ENCODE measurements around the gene ITCH. TPM values are rescaled to one million over a fixed set of nuclear protein-coding genes. Genes with fewer than 3 reads are reported as not detected.

The ITCH gene
- total and polyA plus RNA-seq, 9 of the 15 experiments (the other 6 are each of a cell fraction or from before 2014, with no cell fraction given) = 7.5 to 53.0 (median 22.9) TPM

DNA sequence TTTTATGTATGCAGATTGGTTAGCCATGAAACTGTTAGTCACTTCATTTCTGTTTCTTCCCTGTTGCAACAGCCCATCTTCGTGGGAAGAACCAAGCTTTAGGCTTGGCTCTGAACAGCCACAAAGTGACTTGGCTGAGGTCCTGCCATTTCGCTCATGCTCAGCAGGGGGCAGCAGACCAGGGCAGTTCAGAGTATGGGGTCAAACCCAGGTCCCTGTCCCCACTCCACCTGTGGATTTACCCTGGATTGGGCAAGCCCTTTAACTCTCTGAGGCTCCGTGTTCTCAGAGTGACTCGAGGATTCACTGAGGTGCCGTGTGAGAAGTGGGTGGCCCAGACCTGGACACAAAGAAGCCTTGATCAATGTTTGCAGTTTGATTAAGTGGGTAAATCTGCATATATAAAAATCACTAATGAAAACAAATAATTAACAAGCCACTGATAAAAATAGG, 175.6 kb downstream of the ITCH start (continued):
- TF ChIP-seq MAZ (CRISPR knock-in tag; conservative IDR thresholded peaks at IDR 0.05 in 1 of 2, IDR thresholded peaks at IDR 0.05 in 1 of 2) (peak in 1 of 2 experiments; percentile 49; a peak in 1 of 4 replicates), ZNF311 (CRISPR knock-in tag; IDR thresholded peaks at IDR 0.05) (no peak), GTF2F1 (IDR thresholded peaks at IDR 0.05; ENCODE audit: low read depth, low read length) (no peak), EP300 (IDR thresholded peaks at IDR 0.05; ENCODE audit: low read length) (0 out of 2 replicates have a peak, but pooled peaks have one; percentile 19), DMBX1 (CRISPR knock-in tag; IDR thresholded peaks at IDR 0.05; ENCODE audit: borderline replicate concordance) (no peak), IRF2 (CRISPR knock-in tag; IDR thresholded peaks at IDR 0.05) (no peak), CEBPG (CRISPR knock-in tag; IDR thresholded peaks at IDR 0.05) (peak; percentile 83), CEBPG (tag; conservative IDR thresholded peaks at IDR 0.05 in 1 of 2, IDR thresholded peaks at IDR 0.05 in 1 of 2) (peak in 1 of 2 experiments; percentile 69; a peak in 2 of 4 replicates)
- TF ChIP-seq, protein P1, sequence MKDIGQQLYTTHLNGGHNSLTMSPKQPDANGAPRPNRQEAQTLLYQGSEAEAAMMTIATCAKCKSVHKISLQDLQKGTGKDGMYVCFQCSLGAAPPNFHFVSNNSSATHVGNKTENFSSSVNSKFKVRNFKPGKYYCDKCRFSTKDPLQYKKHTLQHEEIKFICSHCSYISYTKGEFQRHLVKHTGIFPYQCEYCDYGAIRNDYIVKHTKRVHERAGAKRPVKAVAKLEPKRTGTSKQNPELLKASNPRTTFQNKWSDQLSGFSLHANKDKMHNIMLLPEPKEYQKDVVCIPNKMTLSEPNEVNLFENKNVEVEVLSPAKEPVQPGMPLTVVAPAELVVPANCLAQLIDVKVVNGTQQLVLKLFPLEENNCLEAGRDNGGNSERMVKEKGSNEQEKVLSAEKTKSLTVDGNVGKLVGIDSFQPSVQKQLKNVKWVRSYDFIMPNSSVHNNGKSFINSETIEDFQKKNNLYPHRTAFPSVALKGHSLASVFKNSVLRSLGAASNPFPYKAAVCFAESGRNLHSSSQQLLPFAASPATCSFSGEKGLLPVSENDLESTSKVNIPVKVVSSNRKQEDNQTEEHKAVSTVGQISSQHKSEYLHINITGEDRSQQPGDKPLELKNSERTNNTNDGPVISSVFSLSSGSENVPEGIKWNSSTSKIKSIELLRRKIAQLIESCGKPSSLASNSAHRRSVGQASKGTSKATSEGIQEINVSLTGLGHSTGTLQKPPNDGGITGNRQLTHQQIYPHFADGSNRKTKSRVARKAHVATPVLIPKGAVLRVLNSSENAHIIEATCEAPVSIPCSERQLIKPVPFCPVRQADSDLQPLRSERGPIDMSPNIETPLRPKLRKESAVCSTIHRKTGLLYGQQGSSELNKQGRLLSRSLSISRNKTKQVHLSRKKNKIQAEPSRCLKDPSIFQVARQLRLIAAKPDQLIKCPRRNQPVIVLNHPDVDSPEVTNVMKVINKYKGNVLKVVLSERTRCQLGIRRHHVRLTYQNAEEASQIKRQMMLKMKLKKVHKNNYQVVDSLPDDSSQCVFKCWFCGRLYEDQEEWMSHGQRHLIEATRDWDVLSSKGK (CRISPR knock-in tag; IDR thresholded peaks at IDR 0.05) = no peak
- TF ChIP-seq, protein P2, sequence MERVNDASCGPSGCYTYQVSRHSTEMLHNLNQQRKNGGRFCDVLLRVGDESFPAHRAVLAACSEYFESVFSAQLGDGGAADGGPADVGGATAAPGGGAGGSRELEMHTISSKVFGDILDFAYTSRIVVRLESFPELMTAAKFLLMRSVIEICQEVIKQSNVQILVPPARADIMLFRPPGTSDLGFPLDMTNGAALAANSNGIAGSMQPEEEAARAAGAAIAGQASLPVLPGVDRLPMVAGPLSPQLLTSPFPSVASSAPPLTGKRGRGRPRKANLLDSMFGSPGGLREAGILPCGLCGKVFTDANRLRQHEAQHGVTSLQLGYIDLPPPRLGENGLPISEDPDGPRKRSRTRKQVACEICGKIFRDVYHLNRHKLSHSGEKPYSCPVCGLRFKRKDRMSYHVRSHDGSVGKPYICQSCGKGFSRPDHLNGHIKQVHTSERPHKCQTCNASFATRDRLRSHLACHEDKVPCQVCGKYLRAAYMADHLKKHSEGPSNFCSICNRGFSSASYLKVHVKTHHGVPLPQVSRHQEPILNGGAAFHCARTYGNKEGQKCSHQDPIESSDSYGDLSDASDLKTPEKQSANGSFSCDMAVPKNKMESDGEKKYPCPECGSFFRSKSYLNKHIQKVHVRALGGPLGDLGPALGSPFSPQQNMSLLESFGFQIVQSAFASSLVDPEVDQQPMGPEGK (CRISPR knock-in tag; IDR thresholded peaks at IDR 0.05; ENCODE audit: borderline replicate concordance) = no peak
- TF ChIP-seq, protein P3, sequence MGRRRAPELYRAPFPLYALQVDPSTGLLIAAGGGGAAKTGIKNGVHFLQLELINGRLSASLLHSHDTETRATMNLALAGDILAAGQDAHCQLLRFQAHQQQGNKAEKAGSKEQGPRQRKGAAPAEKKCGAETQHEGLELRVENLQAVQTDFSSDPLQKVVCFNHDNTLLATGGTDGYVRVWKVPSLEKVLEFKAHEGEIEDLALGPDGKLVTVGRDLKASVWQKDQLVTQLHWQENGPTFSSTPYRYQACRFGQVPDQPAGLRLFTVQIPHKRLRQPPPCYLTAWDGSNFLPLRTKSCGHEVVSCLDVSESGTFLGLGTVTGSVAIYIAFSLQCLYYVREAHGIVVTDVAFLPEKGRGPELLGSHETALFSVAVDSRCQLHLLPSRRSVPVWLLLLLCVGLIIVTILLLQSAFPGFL (CRISPR knock-in tag; IDR thresholded peaks at IDR 0.05) = no peak
- TF ChIP-seq, protein P4, sequence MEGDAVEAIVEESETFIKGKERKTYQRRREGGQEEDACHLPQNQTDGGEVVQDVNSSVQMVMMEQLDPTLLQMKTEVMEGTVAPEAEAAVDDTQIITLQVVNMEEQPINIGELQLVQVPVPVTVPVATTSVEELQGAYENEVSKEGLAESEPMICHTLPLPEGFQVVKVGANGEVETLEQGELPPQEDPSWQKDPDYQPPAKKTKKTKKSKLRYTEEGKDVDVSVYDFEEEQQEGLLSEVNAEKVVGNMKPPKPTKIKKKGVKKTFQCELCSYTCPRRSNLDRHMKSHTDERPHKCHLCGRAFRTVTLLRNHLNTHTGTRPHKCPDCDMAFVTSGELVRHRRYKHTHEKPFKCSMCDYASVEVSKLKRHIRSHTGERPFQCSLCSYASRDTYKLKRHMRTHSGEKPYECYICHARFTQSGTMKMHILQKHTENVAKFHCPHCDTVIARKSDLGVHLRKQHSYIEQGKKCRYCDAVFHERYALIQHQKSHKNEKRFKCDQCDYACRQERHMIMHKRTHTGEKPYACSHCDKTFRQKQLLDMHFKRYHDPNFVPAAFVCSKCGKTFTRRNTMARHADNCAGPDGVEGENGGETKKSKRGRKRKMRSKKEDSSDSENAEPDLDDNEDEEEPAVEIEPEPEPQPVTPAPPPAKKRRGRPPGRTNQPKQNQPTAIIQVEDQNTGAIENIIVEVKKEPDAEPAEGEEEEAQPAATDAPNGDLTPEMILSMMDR (IDR thresholded peaks at IDR 0.05 in 2 of 3, conservative IDR thresholded peaks at IDR 0.05 in 1 of 3; ENCODE audit: insufficient read depth in 2 of 3, low read depth in 1 of 3, low read length in 3 of 3) = peak; percentile 82 to 91 (median 85)
